GM19328 (cell line): ENCODE results near the gene CD8B.
A peak's percentile ranks its signal among the peaks of the same experiment; 100 is the strongest.

Experiments
- ATAC-seq: cut with Tn5 transposase; IDR thresholded peaks from one replicate; pipeline ENCODE4 v1.9.1; 2021; ENCODE audit warnings: mild to moderate bottlenecking, moderate library complexity; ENCODE audit not compliant: unreplicated experiment

Gene CD8B

DNA sequence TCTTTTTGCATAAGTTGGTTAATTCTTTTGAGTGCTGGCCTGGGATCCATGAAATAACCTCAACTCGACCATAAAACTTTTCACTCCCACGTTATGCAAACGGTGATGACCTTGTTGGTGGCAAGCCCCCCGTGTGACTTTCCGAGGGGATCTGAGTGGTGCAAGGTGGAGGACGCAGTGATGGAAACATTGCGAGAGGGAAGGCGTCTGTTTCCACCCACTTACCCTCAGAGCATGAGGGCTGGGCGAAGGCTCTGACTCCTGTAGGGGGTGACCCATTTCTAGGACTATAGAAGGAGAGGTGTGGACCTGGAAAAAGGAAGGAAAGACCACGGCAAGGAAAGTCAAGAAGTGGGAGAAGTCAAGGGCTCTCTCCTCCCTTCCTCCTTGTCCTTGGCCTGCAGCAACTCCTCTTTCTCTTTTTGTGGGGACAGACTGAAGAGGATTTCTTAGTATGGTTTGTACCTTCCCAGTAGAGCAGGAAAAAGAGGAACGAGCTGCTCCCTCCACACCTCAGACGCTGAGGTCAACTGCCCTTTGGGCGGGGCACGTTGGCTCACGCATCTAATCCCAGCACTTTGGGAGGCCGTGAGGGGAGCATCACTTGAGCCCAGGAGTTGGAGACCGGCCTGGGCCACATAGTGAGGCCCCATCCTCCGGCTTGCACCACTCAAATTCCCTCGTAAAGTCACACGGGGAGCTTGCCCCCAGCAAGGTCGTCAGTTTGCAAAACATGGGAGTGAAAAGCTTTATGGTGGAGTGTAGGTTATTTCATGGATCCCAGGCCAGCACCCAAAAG is 55.4 kb downstream of the CD8B start:
- no peak for ATAC-seq

- no peak for ATAC-seq
Measured at GRCh38 chr2:86800856-86801567, 60.7 kb downstream of the CD8B start.

- no peak for ATAC-seq
Measured at GRCh38 chr2:86794861-86795260, 66.8 kb downstream of the CD8B start.

DNA sequence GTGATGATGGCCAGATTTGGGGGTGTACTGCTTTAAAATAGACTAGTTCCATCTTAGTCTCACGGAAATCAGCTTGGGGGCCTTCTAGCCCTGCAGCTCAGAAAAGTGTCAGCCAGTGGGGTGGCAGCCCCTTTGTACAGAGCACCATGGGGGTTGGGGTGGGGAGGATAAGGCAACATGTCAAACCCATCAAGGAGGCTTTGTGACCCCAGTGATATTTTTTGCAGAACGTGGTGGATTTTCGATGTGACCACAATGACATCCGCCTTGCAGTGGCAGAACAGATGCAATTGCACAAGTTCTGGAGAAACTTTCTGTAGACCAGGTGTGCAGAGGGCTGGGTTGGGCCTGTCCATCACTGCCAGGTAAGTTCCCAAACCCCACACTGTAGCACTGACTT is 67.9 kb downstream of the CD8B start:
- no peak for ATAC-seq

DNA sequence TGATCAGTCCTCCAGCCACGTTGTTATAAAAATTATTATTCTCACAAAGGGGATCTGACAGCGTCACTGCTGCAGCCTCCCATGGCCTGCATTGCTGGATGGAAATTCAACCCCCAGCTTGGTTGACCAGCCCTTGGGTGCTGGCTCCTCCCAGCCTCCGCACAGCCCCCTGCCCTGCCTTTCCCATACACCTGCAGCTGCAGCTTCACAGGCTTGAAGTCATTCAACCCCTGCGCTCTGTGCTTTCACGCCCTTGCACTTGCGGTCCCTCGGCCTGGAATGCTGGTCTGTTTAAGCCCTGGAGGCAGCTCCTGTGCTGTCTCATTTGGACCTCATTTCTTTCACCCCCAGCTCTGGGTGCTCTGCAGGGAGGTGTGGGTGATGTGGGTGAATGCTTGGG is 70.1 kb downstream of the CD8B start:
- no peak for ATAC-seq

DNA sequence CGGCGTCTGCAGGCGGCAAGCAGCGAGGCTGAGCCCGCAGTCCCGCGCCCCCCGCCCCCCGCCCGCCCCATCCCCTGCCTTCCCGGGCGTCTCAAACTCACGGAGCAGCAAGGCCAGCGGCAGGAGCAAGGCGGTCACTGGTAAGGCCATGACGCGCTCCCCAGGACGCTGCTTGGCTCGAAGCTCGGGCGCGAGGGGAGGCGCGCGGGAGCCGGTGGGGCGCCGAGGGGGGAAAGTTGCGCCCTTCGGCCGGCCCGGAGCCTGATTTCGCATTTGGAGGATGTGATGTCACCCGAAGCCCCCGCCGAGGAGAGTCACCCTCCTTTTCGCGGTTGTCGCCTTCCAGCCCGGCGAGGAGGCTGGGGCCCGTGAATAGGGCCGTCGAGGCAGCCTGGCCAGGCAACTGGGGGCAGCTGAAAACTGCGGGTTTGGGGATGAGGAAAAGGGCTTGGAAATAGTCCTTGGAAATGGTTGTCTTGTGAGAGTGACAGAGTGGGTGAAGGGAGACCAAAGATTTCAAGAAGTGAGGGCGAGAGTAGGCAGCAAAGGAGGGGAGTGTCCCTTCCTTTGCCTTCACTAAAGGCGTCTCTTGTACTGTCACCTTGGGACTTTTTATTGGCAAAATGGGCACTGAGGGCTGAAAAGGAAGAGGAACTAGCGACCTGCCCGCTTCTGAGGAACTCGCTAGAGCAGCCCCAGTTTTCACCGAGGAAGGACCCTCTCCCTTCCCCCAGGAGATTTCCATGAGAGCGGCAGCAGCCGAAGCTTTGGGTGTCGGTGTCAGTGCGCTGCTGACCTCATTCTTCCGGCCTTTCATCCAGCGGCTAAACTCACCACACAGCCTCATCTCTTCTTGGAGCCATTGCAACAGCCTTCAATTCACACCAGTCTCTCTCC is 70.8 kb downstream of the CD8B start, which contains the start of gene CD8A:
Gene CD8A, minus strand, starts transcription at position 238 of the 897 bp plus-strand sequence. Its CDS starts 88 bp downstream, at position 150.
- no peak for ATAC-seq

GRCh38 chr2:86790134-86790675 is 71.5 kb downstream of the CD8B start:
- no peak for ATAC-seq

GRCh38 chr2:86789687-86790133 is 72.0 kb downstream of the CD8B start:
- ATAC-seq: no peak

DNA sequence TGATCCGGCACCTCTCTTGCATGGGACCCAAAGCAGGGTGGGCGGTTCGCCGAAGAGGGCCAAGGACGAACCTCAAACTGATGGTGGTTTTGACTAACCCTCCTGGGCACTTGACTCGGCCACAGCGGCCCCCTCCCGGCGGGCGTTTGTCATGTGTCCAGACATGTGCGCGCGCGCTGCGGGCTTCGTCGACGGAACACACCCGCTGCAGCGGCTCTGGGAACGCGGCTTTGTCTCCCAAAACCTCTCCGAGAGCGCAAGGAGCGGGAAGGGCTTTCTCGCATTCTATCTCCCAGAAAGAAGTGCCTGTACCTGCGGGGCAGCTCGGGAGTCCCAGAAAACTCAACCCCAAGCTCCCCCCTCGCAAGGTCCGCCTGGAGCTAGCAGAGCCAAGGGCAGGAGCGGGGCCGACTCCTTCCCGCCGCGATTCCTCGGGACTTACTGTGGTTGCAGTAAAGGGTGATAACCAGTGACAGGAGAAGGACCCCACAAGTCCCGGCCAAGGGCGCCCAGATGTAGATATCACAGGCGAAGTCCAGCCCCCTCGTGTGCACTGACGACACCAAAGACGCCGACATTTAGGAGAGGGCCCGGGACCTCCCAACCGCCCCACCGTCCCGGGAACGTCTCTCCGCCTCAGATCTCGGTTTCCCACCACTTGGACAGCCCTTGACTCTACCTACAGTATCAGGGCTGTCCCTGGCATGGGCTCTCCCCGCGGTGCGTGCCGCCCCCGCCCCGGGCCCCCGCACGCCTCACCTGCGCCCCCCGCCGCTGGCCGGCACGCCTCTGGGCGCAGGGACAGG is 72.6 kb downstream of the CD8B start:
- no peak for ATAC-seq

- no peak for ATAC-seq
Measured at GRCh38 chr2:86788165-86788564, 73.5 kb downstream of the CD8B start.

DNA sequence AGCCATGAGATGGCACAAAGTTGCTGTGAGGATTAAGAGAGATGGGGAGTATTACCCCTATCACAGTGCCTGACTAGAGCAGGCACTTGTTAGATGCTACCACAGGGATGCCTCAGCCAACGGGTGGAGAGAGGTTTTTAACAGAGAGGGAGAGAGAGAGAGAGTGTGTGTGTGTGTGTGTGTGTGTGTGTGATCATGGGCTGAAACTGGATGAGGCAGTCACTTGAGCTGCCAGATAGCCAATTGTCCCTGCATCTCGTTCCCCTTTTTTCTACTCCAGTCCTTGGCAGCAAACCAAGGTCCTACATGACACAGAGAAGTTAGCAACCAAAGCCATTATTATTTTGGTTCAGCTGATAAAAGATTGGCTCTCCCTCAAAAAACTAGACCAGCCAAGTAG is 74.0 kb downstream of the CD8B start:
- ATAC-seq: no peak

DNA sequence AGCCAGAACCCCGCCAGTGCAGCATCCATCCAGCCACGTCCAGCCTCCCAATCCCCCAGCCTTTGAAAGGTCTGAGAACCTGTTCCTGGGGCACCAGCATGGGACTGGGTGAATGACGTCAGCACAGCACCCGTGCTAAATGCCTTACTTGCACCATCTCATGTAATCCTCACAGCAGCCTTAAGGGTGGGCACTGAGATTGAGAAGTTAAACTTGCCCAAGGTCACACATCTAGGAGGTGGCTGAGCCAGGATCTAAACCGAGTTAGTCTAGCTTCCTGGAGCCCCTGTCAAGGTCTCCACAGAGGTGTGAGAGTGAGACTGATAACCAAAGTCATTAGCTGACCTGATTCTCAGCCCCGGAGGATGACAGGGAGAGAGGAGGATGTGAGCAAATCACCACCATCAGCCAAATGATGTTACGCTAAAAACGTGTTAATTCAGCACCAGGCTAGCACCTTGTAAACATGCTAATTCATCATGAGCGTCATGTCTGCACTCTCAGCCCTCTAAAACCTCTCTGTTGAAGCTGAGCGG is 75.6 kb downstream of the CD8B start:
- no peak for ATAC-seq

DNA sequence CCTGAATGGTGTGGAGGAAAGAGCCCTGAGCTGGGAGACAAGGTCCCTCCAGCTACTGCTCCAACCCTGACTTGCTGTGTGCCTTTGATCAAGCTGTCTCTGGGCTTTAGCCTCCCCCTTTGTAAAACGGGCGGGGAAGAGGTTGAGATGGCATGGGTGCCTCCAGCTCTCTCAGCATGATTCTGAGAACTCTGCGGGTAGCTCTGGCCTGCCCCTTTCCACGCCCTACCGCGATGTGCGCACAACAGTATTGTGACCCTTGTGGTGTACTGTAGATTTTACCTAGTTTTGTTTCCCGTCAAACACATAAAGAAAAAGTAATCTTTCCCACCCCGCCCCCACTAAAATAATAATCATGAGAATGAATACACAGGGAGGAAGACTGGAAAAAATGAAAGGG is 76.2 kb downstream of the CD8B start:
- ATAC-seq: no peak

GRCh38 chr2:86783615-86784339 is 77.9 kb downstream of the CD8B start:
- peak; percentile 85 for ATAC-seq

DNA sequence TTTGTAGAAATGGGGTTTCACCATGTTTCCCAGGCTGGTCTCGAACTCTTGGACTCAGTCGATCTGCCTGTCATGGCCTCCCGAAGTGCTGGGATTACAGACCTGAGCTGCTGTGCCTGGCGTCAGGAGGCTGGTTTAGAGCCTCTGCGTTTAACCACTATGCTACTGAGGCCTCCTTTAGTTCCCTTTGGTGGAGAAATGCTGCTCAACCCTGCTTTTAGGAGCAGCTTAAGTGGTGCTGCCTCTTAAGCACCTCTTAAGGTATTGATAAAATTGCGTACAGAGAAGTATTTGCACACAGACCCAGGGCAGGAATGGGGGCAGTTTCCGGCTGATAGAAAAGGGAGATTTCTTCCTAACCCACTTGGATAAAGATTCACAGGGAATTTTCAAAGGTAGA is 78.9 kb downstream of the CD8B start:
- no peak for ATAC-seq

DNA sequence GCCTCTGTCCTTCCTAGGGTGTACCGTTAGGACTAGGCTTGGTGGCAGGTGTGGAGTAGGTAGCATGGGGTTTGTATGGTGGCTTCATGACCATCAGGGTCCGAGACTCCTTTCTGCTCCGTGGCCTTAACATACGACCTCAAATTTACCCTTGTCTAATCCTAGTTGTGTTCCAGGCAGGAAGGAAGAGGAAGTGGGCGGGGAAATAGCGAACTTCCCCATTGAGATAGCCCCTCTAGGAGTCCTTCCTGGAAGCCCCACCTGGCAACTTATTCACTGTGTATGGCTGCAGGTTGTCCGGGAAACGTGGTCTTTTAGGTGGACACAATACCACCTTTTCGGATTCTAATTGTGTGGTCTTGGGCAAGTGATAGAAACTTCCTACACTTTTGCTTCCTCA is 80.3 kb downstream of the CD8B start:
- no peak for ATAC-seq

GRCh38 chr2:86779971-86780370 is 81.7 kb downstream of the CD8B start:
- ATAC-seq: no peak

GRCh38 chr2:86778957-86779356 is 82.7 kb downstream of the CD8B start:
- no peak for ATAC-seq

- ATAC-seq: no peak
Measured at GRCh38 chr2:86776532-86776931, 85.2 kb downstream of the CD8B start.
